Measurements from ENCODE around the gene SLC6A1. TPM values are rescaled to one million over a fixed set of nuclear protein-coding genes. Genes with fewer than 3 reads are reported as not detected.

SLC6A1 gene
- polyA plus RNA-seq, 4 donors = 0.76 to 1.3 (median 0.90) TPM

DNA sequence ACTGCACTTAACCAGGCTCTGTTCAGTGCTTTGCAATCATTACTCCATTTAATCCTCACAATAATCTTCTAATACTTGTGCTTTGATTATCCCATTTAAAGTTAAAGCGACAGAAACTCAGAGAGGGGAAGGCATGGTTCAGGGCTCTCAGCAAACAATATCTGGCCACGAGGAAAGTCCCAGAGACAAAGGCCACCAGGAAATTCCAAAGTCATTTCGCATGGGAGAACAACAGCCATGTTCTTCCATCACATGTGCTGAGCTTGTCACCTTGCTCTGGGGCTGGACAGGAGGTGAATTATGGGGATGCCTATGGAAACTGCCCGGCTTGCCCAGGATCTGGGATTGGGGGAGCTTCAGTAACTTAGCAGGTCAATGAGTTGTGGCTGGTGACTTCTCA is 95.5 kb downstream of the SLC6A1 start:
- no peak for DNase-seq (ENCODE audit: low read depth in 4 of 4, low spot score in 3 of 4)

DNA sequence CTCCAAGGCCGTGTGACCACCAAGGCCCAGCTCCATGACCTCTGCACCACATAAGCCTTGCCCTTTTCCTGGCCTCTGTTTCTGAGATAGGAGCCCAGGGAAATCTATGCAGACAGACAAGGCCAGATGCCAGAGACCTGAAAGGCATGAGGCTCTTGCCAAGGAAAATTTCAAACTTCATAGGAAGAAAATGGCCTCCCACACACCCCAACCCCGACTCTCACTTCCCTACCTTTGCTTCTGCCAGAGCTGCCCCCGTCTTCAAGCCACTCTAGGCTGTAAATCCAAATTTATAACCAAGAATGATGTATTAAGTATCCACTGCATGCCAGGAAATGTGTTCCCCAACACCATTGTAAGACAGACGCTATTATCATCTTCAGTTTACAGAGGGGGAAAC is 96.3 kb downstream of the SLC6A1 start:
- no peak for DNase-seq (ENCODE audit: low read depth in 4 of 4, low spot score in 3 of 4)

Other genes starting within 250 kb of the SLC6A1 start
- gene SLC6A11, start 176.5 kb upstream of the SLC6A1 start, polyA plus RNA-seq (ENCODE audit: insufficient read length in 4 of 4) = under 1 TPM in 3 of 4 donors, not detected in 1; 0.05 to 0.09 (median 0.06) TPM
- gene HRH1, start 161.7 kb downstream of the SLC6A1 start, polyA plus RNA-seq (ENCODE audit: insufficient read length in 4 of 4) = 10 to 100 TPM in 1 of 4 donors, 1 to 10 TPM in 3; 2.2 to 11.6 (median 3.1) TPM

All from left renal pelvis (tissue), 4 donors.